AML-193 (cell line): ENCODE measurements around the gene PUS7.
"Not testable (repeated sequence)": the region's sequence is repeated elsewhere in the genome, so short reads cannot be mapped to it uniquely, and the experiment has no call there.

Source experiments
- DNase-seq, 2 experiments: peaks; one replicate each; lab custom pipeline; 2025; lab: John Stamatoyannopoulos, UW

PUS7 gene, protein sequence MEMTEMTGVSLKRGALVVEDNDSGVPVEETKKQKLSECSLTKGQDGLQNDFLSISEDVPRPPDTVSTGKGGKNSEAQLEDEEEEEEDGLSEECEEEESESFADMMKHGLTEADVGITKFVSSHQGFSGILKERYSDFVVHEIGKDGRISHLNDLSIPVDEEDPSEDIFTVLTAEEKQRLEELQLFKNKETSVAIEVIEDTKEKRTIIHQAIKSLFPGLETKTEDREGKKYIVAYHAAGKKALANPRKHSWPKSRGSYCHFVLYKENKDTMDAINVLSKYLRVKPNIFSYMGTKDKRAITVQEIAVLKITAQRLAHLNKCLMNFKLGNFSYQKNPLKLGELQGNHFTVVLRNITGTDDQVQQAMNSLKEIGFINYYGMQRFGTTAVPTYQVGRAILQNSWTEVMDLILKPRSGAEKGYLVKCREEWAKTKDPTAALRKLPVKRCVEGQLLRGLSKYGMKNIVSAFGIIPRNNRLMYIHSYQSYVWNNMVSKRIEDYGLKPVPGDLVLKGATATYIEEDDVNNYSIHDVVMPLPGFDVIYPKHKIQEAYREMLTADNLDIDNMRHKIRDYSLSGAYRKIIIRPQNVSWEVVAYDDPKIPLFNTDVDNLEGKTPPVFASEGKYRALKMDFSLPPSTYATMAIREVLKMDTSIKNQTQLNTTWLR

DNA sequence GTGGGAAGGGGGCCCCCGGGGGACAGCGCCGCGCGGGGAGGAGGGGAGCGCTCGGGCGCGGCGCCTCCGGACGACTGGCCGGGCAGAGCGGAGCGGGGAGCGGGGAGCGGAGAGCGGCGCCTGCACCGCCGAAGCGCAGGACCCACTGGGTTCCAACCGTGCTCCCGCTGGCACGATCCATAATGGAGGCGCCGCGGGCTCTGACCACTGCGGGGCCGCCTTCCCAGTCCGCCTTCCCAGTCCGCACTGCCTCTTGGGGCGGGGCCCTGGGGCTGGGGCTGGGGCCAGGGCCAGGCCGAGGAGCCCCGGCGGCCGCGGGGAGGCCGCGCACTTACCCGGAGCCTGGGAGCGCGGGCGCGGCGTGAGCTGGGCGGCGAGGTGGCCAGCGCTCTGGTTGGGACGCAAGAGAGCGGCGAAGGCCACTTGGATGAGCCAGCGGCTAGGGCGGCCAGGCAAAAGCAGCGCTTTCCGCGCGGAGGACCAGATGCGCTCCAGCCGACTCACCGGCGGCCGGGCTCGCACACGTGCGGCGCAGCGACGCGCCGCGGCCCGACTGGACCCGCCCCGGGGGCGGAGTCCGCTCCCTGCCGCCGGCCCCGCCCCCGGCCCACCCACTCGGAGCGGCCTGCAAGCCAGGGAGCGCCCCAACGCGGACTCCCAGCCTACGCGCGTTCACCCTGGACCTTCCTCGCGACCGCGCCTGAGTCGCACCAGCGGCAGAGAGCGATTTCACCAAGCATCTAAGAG is at the start of gene PUS7:
Gene PUS7 (minus strand): TSS at position 555 of the 747 bp plus-strand sequence. CDS start 13,759 bp downstream, outside the sequence.
- DNase-seq = peak; percentile 79 to 85

DNA sequence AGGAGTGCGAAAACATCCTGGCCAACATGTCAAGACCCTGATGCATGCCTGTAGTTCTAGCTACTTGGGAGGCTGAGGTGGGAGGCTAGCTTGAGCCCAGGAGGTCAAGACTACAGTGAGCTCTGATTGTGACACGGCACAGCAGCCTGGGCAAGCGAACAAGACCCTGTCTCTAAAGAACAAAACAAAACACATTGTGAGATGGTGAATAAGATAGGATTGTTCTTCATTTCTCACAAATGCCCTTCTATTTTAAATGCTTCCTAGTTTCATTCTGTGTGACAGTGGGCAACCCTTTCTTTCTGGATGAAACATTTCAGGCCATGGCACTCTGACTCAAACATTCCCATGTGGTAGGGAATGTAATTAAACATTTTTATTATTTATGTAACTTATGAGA is 45.8 kb upstream of the PUS7 start:
- no peak for DNase-seq

DNA sequence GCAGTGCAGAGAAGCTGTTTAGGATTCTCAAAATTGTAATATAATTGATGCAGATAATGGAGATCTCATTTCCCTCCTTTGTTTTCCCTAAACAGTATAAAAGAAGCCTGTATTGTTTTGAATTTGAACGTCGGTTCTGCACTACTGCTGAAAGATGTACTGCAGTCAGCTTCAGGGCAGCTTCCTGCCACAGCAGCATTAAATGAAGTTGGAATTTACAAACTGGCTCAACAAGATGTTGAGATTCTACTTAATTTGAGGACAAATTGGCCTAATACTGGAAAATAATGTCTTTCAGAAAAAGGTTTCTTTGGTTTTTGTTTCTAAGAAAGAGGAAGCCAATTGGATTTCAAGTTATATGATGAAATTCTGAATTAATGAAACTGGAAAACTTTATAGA is 45.0 kb upstream of the PUS7 start:
- DNase-seq = no peak

DNA sequence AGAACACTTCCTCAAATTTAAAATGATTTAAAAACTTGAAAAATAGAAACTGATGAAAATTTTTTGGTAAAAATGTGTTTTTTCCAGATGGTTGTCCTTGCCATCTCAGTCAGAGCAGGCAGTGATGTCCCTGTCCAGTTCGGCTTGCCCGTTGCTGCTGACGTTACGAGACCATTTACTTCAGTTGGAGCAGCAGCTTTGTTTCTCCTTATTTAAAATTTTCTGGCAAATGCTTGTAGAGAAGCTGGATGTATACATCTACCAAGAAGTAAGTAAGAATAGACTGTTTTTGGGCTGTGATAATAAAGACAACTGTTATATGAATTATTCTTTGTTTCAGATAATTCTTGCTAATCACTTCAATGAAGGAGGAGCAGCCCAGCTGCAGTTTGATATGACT is 43.1 kb upstream of the PUS7 start:
- DNase-seq = no peak

DNA sequence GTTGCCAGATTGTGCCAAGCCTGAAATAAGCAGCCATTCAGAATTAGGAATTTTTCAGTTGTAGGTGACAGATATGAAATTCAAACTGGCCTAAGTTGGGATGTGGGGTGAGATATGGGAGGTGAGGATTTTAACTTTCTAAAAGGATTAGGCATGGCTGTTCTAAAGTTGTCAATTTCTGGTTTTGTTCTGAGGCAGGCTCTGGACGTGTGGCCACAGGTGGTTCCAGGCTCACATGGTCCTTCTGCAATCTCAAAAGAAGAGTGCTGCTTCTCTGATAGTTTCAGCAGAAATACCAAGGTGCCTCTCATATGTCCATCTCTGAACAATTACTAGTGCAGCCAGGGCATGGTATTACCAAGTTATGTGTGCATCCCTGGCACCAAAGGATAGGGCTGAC is 37.9 kb upstream of the PUS7 start:
- DNase-seq = no peak

DNA sequence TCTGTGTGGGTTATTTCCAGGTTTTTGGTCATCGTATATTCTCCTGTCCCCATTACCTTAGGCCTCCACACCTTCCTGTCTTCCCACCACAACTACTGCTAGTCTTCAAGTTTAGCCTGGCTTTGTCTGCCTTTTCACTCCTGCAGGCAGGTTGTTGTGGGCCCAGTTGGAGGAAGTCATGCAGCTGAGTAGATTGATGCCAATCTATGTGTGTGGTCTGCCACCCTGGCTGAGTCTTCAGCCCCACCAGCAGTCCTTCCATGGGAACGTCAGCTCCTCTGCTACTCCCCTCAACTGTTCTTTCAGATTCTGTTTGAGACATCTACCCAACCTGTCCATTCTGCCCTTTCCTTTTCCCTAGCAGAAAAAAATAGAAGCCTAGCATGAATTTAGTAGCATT is 16.3 kb upstream of the PUS7 start:
- no peak for DNase-seq

DNA sequence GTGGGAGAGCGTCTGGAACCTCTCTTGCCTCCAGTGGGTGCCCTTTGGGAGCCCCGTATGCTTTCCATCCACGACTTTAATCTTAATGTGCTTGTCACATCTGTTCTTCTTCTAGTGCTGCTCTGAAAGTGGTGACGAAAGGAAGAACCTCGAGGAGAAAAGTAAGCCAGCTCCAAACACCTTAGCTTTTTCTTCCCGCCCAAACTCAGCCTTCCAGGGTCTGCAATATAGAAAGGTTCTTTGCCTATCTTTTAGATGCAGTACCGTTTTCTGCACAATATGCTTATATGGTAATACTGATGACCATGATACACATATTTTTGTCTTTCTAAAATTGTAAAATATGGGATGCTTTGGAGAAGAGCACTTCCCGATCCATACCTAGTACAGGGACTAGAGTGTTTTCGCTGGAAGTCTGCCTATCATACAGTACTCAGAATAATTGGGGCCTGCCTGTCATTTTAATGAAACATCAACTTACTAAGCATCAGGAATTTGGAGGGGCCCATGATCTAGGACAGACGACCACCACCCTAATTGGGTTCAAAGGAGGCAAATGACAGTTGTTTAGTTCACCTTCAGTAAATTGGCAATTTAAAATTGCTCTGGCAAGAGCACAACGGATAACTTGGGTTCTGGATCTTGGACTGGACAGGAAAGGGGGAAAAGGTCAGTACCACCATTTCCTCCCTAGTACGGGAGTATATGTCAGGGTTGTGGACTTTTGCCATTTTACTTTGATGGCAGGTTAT is 10.8 kb upstream of the PUS7 start:
- no peak for DNase-seq

DNA sequence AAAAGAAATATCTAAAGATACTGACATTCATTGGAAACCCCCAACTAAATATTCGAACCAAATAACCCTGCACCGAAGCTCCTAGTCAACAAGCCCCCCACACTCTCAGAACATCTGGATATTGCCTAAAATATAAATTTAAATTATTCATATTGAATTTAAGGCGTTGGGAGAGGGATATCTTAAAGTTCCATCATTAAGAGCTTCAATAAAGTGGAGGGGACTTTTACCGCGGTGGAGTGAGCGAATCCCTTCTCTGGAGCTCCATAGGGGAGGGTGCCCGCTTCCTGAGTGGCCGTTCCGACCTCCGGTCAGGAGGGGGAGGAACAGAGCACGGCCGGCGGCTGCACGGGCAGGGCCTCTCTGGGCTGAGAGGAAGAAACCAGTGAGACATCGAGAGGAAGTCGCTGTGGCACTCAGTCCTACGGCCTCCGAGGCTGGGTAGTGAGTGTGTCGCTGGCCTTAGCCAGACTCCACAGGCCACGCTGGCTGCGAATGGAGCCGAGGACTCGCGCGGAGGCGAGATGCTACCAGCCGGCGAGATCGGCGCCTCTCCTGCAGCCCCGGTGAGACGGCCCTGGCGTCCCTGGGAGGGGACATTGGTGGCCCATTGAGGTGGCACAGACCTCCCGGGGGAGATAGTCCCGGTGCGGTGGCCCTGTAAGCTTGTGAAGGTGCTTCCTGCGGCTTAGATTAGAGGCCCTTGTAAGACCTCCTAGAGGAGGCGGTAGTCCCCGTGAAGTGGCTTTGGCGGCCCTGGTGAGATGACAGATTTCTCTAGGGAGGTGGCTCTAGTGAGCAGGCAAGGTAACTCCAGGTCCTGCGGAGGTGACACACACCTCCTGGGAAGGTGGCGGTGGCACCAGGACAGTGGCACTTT is 10.0 kb upstream of the PUS7 start, which contains the start of gene RINT1:
Gene RINT1 (plus strand): TSS at position 410 of the 880 bp plus-strand sequence. CDS start 115 bp downstream, at position 525.
- DNase-seq = peak; percentile 89 to 90

DNA sequence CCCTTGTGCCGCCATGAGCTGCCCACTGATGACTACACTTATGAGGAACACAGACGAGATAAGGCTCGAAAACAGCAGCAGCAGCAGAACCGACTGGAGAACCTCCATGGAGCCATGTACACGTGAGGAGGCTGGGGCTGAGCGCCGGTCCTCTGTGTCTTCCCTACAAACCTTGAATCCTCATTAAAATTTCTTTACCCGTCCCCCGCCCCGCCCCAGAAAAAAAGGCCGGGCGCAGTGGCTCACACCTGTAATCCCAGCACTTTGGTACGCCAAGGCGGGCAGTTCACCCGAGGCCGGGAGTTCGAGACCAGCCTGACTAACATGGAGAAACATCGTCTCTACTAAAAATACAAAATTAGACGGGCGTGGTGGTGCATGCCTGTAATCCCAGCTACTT is 8.5 kb upstream of the PUS7 start:
- DNase-seq = no peak

DNA sequence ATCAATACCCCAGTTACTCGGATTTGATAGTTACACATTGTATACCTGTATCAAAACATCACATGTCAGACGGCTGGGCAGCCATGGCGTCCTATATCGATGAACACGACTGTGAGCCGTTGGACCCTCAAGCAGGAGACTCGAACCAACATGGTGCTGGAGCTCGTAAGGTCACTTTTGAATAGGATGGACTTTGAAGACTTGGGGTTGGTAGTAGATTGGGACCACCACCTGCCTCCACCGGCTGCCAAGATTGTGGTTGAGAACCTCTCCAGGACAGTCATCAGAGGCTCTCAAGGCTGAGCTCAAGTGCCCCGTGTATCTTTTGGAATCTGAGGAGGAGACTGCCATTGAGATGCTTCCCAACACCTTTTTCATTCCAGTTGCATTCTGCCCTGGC is 8.1 kb upstream of the PUS7 start:
- no peak for DNase-seq

DNA sequence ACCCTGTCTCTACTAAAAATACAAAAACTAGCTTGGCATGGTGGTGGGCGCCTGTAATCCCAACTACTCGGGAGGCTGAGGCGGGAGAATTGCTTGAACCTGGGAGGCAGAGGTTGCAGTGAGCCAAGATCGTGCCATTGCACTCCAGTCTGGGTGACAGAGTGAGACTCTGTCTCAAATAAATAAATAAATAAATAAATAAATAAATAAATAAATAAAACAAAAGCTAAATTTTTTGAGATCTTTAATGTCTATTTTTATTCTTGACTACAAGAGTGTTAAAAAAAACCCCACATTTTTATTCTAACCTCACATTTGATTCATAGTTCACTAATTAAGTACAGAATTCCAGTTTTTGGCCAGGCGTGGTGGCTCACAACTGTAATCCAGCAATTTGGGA is 5.7 kb upstream of the PUS7 start:
- DNase-seq = not testable (repeated sequence)

DNA sequence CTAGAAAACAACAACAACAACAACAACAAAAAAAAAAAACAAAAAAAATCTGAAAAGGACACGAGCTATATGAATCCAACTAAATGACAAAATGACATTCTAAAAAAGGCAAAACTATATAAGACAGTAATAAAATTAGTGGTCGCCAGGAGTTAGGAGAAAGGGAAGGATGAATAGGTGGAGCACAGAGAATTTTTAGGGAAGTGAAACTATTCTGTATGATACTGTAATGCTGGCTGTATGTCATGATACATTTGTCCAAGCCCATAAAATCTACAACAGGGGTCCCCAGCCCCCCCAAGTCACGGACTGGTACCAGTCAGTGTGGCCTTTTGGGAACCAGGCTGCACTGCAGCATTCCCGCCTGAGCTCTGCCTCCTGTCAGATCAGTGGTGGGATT is 2.8 kb upstream of the PUS7 start:
- no peak for DNase-seq

DNA sequence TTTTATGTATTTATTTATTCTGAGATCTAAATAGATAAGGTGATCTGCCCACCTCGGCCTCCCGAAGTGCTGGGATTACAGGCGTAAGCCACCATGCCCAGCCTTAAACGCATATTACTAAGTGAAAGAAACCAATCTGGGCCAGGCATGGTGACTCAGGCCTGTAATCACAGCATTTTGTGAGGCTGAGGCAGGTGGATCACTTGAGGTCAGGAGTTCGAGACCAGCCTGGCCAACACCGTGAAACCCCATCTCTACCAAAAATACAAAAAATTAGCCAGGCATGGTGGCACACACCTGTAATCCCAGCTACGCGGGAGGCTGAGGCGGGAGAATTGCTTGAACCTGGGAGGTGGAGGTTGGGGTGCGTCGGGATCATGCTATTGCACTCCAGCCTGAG is 2.4 kb upstream of the PUS7 start:
- not testable (repeated sequence) for DNase-seq

DNA sequence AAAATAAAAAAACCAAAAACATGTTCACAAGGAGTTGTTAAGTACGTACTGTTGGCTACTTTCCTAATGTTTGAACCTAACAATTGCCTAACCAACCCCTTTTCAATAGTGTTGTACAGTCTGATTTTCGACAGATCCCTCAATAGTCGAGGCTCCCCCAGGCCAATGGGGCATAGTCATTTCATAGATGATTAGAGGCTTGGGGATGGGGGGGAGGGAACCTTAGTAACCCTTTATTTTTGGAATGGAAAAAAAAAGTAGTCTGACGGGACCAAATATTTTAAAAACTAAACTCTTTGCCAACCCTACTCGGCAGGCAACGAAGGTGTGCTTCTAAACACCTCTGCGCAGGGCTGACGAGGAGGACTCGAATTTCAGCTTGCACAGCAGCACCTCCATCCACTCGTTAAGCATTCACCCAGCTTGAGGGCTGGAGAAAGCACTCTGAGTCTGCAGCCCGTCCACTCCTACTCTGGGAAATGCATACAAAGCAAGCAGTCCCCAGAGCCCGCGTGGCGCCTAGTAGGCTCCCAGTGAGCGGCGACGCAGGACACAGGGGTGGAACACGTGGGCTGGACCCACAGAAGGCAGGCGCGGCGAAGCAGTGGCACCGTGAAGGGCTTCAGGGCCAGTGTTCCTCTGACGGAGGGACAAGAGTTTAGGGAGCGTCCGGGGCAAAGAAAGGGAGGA is 899 bp downstream of the PUS7 start:
- peak; percentile 24 to 50 for DNase-seq

DNA sequence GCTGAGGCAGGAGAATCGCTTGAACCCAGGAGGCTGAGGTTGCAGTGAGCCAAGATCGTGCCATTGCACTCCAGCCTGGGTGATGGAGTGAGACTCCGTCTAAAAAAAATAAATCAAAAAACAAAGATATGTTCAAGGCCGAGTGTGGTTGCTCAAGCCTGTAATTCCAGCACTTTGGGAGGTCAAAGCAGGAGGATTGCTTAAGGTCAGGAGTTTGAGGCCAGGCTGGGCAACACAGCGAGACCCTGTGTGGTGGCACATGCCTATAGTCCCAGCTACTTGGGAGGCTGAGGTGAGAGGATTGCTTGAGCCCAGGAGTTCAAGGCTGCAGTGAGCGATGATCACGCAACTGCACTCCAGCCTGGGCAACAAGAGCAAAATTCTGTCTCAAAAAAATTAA is 1.5 kb downstream of the PUS7 start:
- not testable (repeated sequence) for DNase-seq

DNA sequence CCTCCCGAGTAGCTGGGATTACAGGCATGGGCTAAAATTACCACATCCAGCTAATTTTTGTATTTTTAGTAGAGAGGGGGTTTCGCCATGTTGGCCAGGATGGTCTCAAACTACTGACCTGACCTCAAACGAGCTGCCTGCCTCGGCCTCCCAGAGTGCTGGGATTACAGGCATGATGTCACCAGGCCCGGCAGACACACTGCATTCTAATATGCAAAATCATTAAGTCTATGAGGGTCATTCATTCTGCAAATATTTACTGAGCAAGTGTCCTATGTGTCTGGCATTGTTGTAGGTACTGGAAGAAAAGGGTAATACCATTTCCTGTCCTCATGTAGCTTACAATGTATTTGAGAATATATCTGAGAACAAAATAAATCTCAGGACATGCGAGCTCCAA is 2.7 kb downstream of the PUS7 start:
- DNase-seq = no peak

DNA sequence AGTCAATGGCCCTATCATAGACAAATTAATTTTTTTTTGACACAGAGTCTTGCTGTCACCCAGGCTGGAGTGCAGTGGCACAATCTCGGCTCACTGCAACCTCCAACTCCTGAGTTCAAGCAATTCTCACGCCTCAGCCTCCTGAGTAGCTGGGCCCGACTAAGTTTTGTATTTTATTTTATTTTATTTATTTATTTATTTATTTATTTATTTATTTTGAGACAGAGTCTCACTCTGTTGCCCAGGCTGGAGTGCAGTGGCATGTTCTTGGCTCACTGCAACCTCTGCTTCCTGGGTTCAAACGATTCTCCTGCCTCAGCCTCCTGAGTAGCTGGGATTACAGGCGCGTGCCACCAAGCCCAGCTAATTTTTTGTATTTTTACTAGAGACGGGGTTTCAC is 6.5 kb downstream of the PUS7 start:
- DNase-seq = not testable (repeated sequence)

DNA sequence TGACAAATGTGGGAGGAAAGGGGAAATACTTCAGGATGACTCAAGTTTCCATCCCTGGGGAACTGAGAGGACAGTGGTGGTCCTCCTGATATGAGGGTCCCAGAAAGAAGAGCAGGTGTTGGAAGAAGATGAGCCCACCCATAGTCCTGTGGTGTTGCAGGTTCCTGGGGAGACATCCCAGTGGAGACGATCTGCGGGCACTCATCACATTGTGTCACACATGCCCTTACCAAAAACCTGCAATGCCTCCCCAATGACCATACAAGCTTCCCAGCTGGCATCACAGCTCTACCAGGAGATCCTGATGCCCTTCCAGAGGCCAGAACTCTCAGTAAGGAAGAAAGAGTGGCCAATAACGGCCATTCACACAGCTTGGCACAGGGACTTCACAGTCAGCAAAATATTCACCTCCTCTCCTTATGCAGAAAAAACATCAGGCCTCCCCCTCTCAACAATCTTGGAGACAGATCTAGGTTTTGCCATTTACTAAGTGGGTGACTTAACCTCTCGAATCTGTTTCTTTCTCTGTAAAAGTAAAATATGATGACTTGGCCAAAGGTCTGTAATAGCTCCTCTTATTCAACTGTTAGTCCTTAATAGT is 9.0 kb downstream of the PUS7 start:
- no peak for DNase-seq

DNA sequence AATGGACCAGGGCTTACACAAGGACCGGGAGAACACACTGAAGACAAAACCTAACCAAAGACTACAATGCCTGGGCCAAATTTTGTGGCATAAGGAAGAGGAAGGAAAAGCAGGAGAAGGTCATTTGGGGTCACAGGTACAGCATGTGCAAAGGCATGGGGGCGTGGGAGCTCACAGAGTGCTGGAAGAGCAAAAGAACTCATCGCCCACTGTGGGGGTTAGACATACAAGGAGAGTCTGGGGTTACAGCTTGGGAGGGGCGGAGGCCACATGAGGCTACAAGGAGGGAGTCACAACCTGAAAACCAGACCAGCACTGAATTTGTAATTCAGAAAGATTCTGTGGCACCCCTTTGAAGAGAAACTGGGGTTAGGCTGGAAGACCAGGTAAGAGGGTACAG is 9.7 kb downstream of the PUS7 start:
- DNase-seq = no peak

DNA sequence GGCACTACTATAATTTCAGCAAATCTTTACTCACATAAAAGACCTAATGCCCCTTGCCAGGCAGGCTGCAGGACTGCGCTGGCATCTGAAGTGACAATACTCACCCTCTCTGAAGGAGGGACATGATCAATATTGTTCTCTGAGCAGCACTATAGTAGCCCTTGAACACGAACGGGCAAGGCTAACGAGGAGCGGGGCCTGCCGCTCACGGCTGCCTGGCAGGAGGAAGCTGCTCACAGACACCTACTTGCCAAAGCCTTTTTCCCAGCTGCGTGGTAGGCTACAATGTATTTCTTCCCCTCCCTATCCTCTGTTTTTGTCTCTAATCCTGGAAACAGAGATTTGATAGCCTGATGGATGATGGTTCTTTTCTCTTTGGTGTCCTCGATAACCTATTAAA is 19.9 kb downstream of the PUS7 start:
- no peak for DNase-seq
